ENCODE measurements around the gene ASIC4.

The ASIC4 gene

DNA sequence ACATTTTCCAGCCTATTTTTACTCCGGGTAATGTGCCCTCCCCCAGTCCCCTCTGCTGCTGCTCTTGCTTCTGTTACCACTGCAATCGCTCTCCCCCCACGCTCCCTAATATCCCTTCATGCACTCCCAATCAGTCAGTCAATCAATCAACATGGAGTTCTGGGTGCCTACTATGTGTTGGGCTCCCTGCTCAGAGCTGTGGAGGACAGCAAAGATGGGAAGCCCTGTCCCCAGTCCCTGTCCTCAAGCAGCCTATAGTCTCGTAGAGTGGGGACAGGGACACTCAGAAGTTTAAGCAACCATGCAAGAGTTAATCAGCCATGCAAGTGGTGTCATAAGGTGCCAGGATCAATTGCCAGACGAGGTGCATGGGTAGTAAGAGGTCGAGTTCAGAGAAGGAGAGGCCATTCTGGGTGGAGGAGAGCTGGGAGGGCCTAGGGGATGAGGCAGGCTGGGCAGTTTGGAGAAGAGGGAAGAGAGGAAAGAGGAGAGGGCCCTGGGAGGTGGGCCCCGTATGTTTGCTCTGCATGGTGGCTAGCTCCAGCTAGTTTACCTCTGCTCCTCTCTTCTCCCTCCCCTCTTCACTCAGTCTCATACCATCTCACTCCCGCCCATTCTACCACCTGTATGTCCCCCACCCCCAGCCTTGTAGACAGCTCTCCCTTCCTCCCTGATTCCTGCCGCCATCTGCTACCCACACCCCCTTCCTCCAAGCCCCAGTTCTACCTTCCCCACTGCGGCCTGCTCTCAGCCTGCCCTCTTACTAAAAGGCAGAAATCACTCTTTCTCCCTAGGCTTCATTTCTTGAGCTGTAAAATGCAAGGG is 3.9 kb downstream of the ASIC4 start:
- in situ Hi-C loops (cut with HindIII; ENCODE audit: low pct_unique_long_range_greater_than_20kb, low sequenced_read_pairs) = no loop called here
- no peak for TF ChIP-seq JUND (IDR thresholded peaks at IDR 0.05; ENCODE audit: low read depth)
- no peak for DNase-seq (ENCODE audit: low read depth in 1 of 2, low spot score in 1 of 2)

DNA sequence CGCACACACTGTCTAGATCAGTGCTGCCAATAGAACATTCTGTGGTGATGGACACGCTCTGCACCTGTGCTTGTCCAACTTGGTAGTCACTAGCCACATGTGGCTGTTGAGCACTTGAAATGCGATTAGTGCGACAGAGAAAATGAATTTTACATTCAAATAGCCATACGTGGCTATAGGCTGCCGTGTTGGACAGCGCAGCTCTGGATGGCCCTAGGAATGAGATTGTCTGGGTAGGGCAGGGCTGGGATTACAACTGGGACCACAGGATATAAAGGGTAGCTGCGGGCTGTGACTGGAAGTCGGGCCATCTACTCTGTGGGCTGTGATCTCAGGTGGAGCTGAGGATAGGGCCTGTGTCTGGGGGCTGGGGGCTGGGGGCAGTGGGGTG is 5.2 kb downstream of the ASIC4 start:
- no peak for DNase-seq (ENCODE audit: low read depth in 1 of 2, low spot score in 1 of 2)
- in situ Hi-C loops (cut with HindIII; ENCODE audit: low pct_unique_long_range_greater_than_20kb, low sequenced_read_pairs) = no loop called here
- TF ChIP-seq JUND (IDR thresholded peaks at IDR 0.05; ENCODE audit: low read depth) = no peak

DNA sequence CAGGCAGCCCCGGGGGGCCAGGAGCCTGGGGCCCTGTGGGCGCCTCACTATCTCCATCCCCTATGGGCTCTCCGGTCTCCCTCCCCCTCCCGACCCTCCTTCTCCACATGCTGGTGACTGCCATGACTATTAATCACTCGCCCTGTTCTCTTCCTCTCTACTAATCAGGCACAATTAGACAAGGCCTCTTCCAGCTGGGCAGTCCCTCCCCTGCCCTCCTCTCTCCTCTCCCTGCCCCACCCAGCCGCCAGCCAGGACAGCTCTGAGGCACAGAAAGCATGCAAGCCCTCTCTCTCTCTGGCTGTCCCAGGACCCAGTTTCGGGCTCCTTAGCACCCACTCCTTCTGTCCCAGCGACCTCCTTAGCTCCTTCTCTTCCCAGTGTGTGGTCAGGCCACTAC is 5.8 kb downstream of the ASIC4 start:
- in situ Hi-C loops (cut with HindIII; ENCODE audit: low pct_unique_long_range_greater_than_20kb, low sequenced_read_pairs) = no loop called here
- no peak for DNase-seq (ENCODE audit: low read depth in 1 of 2, low spot score in 1 of 2)
- no peak for TF ChIP-seq JUND (IDR thresholded peaks at IDR 0.05; ENCODE audit: low read depth)

DNA sequence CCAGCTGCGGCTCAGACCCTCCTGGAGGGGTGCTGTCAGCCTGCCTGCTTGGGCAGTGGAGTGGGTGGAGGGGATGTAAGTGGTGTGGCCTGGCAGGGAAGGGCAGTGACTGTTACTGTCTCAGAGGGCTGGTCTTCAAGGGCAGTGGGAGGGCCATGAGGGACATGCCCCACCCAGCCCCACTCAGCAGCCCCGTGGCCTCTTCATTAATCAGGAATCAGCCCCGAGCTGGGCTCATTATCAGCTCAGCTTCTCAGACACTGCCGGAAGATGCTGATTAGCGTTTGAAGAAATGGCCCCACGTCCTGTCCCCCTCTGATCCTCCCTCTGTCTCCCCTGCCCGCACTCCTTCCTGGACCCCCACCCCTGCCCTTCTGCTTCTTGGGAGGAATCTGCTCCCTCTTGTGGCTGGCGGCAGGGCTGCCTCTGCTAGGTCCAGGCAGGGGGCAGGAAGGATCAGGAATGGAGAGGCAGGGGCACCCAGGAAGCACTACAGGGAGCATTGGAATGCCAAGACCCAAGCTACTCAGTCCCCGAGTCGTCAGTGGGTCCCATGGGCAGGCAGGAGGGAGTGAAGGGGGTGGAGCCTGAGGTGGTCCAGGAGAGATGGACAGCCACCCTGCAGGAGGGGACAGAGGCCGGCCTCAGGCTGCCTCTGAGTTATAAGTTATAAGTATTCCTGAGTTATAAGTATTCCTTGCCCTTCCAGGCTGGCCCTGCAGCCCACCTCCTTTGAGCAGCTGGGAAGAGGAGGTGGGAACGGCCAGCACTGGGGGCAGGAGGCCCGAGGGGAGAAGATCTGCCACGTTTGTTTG is 7.0 kb downstream of the ASIC4 start:
- TF ChIP-seq JUND (IDR thresholded peaks at IDR 0.05; ENCODE audit: low read depth) = no peak
- DNase-seq (ENCODE audit: low read depth in 1 of 2, low spot score in 1 of 2) = peak in 1 of 2 experiments; percentile 61
- in situ Hi-C loops (cut with HindIII; ENCODE audit: low pct_unique_long_range_greater_than_20kb, low sequenced_read_pairs) = no loop called here

DNA sequence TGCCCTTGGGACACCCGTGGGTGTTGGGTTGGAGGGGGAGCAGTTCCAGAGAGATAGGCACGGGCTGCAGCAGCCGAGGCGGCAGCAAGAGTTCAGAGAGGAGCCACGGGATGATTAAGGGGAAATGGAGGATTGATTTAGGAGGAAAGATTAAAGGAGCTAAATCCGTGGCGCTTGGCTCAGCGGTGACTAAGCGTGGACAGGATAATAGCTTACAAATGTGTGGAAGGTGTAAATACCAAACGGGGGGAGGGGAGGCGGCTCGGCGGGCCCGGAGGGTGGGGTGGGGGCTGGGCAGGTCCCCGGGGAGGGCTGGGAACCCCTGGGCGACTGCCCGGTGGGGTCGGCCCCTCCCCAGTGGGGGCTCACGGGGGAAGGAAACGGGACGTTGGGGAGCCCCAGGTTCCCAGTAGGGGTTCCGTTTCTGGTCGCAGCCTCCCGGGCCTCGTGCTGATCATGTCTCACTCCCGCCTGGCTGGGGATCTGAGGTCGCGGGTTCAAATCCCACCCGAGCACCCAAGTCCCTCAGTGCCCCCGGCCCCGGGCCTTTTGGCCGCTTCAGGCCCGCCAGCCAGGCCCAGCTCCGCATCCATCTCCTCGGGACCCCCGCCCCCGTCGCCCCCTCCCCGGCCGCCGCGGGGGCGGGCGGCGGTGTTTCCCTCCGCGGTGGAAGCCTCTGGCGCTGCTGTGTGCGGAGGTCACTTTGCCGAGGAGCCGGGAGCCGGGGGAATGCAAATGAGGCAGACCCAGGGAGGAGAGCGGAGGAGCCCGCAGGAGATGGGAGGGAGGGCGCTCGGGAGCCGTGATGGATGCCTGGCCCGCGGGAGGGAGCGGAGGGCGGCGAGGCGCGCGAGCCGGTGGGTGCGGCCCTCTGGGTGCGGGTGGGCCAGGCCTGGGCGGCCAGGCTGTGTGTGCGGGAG is 8.1 kb downstream of the ASIC4 start:
- no peak for DNase-seq (ENCODE audit: low read depth in 1 of 2, low spot score in 1 of 2)
- in situ Hi-C loops (cut with HindIII; ENCODE audit: low pct_unique_long_range_greater_than_20kb, low sequenced_read_pairs) = no loop called here
- TF ChIP-seq JUND (IDR thresholded peaks at IDR 0.05; ENCODE audit: low read depth) = no peak

DNA sequence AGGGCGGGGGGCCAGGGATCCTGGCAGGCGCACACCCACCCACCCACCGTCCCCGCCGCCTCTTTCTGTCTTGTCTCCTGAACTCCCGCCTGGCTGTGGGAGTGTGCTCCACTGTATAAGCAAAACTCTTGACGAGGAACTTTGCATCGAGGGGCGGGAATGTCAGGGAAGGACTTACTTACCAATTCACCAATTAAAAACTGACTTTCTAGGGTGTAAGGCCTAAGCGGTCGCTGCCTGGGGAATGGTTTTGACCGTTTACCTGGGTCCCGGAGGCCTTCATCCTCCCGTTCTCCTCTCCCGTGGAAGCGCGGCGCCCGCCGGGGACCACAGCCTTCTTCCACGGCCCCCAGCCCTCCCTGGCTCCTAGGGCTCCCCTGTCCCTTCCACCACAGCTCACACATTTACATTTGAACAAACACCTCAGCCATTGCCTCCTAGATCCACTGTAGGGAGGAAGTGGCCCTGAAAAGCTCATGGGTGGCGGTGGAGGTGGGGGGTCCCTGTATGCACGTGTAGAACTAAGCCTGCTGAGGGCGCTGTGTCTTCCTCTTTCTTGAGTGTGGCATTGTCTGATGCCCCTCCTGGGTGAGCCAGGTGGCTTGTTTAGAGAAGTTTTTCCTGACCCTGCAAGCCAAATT is 8.9 kb downstream of the ASIC4 start:
- in situ Hi-C loops (cut with HindIII; ENCODE audit: low pct_unique_long_range_greater_than_20kb, low sequenced_read_pairs) = no loop called here
- no peak for DNase-seq (ENCODE audit: low read depth in 1 of 2, low spot score in 1 of 2)
- no peak for TF ChIP-seq JUND (IDR thresholded peaks at IDR 0.05; ENCODE audit: low read depth)

DNA sequence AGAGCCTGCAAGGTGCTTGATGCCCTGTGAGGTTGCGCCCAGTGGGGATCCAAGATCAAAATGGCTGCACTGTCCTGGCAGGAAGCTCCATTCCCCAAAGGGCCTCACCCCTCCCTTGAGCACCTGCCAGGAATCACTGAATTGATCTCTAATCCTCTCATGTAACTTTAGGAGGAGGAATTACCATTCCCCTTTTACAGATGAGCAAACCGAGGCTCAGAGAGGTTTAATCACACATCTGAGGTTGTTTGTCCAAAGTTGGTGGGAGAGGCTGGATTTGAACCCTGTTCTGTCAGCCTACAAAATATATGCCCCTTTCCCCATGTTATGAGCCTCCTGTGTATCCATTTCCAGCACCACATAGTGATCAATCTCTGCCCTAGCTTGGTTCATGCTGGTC is 10.5 kb downstream of the ASIC4 start:
- DNase-seq (ENCODE audit: low read depth in 1 of 2, low spot score in 1 of 2) = no peak
- in situ Hi-C loops (cut with HindIII; ENCODE audit: low pct_unique_long_range_greater_than_20kb, low sequenced_read_pairs) = no loop called here
- no peak for TF ChIP-seq JUND (IDR thresholded peaks at IDR 0.05; ENCODE audit: low read depth)

DNA sequence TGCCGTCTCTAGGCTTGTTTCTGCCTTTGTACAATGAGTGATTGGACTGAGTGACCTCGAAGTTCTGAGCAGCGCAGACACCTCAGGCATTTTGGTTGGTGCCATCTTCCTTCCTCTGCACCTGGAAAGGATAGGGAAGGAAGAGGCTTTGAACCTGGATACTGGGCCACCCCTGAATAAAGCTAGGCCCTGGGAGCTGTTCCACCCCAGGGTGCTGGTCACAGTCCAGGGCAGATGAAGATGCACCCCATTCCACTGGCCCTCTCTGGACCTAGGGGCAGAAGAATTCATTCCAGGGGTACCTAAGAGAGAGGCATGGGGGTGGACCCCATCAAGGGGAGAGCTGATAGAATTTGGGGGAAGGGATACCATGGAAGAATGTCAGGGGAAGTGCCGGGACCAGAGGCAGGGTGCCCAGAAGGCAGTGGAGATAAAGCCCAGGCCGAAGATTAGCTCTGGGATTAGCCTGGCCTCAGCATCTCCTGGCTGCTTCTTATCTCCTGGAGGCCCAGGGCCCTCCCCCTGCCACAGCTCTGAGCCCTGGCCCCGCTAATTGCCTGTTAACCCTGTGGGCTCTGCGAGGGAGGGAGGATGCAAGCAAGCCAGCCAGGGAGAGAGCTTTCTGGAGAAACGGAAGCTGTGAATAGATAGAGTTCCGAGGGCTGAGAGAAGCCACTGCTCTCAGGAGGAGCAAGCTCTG is 11.4 kb downstream of the ASIC4 start:
- in situ Hi-C loops (cut with HindIII; ENCODE audit: low pct_unique_long_range_greater_than_20kb, low sequenced_read_pairs) = no loop called here
- TF ChIP-seq JUND (IDR thresholded peaks at IDR 0.05; ENCODE audit: low read depth) = no peak
- no peak for DNase-seq (ENCODE audit: low read depth in 1 of 2, low spot score in 1 of 2)

DNA sequence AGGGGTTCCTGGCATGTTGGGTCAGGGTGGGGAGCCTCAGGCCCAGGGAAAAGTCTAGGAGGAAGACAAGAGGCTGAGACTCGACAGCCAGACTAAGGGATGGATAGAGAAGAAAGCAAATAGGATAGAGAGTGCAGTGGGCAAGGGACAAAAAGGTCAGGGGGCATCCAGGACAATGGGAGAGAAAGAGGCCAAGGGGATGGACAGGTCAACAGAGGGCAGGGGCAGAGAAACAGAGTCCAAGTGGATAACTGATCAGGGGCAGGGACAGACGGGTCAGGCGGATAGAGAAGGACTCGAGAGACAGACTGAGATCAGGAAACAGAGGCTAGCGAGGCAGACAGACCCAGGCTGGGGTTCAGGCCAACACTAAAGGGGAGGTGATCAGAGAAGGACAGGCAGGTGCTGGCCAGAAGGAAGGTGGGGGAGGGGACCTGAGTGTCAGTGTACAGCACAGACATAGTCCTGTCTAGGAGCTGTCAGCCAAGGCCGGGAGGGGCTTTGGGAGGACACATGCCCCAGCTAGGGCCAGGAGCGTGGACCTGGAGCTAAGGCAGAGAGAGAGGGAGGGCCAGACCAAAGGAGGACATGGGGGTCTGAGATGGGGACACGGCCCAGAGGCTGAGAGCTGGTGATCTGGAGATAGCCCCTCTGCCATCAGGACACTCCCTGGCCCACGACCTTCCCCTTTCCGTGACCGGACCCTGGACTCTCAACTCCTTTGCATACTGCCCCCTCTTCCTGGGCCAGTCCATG is 12.2 kb downstream of the ASIC4 start:
- DNase-seq (ENCODE audit: low read depth in 1 of 2, low spot score in 1 of 2) = no peak
- in situ Hi-C loops (cut with HindIII; ENCODE audit: low pct_unique_long_range_greater_than_20kb, low sequenced_read_pairs) = no loop called here
- TF ChIP-seq JUND (IDR thresholded peaks at IDR 0.05; ENCODE audit: low read depth) = no peak

DNA sequence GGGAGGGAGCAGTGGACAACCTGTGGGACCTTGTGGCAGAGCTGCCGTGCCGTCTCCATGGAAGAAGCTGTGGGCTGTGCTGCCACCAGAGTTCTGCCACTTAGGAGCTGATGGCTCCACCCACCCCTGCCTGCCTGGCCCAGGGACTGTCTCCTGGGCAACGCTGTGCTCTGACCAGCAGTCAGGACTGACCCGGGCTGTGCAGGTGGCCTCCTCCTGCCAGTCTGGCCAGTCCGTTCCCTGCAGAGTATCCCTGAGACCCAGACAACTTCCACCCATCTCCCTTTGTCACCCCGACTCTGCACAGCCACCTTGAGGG is 12.8 kb downstream of the ASIC4 start:
- DNase-seq (ENCODE audit: low read depth in 1 of 2, low spot score in 1 of 2) = peak in 1 of 2 experiments; percentile 32
- no peak for TF ChIP-seq JUND (IDR thresholded peaks at IDR 0.05; ENCODE audit: low read depth)
- in situ Hi-C loops (cut with HindIII; ENCODE audit: low pct_unique_long_range_greater_than_20kb, low sequenced_read_pairs) = no loop called here

DNA sequence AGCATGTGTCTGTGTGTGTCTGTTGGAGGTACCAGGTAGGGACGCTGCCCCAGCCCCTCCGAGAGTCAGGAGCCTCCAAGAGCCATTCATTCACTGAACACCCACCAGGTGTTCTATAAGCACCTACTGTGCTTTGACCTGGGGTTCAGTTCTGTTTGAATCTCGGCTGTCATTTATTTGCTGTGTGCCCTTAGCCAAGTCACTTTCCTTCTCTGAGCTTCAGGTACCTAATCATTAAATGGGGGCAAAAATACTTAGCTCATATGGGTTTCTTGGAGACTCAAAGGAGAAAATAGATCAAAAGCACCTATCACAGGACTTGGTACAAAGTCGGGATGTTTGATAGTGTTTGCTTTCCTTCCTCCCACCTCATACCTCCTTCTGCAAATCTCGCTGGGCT is 13.2 kb downstream of the ASIC4 start:
- in situ Hi-C loops (cut with HindIII; ENCODE audit: low pct_unique_long_range_greater_than_20kb, low sequenced_read_pairs) = no loop called here
- TF ChIP-seq JUND (IDR thresholded peaks at IDR 0.05; ENCODE audit: low read depth) = no peak
- no peak for DNase-seq (ENCODE audit: low read depth in 1 of 2, low spot score in 1 of 2)

All from T47D (cell line).